Muscle of back (tissue), 11 donors: ENCODE data around the gene SYNPO2. TPM values are rescaled to one million over a fixed set of nuclear protein-coding genes. Genes with fewer than 3 reads are reported as not detected.
A peak's percentile ranks its signal among the peaks of the same experiment; 100 is the strongest.
"Not testable (repeated sequence)": the region's sequence is repeated elsewhere in the genome, so short reads cannot be mapped to it uniquely, and the experiment has no call there.

Experiments used
- DNase-seq, 3 donors: peaks; one replicate each; pipeline versions ENCODE4 v3.0.0 to v3.0.0-alpha.2; 2013
- polyA plus RNA-seq, 10 donors: library from polyadenylated mRNA; unstranded; fragments of 120-200 nt; gene quantifications; one replicate each; pipeline ENCODE4 v1.2.1, GENCODE V29; 2013; ENCODE audit not compliant: insufficient read length in 10 of 10

The SYNPO2 gene
- polyA plus RNA-seq, 10 donors = 62.2 to 193 (median 128) TPM

GRCh38 chr4:119053997-119054396 lies 165.3 kb downstream of the SYNPO2 start:
- no peak for DNase-seq

GRCh38 chr4:119057417-119057816 lies 168.8 kb downstream of the SYNPO2 start:
- no peak for DNase-seq

- DNase-seq = no peak
These were observed 170.6 kb downstream of the SYNPO2 start for GRCh38 chr4:119059221-119059620.

GRCh38 chr4:119067125-119067524 lies 178.5 kb downstream of the SYNPO2 start:
- DNase-seq = not testable (repeated sequence)

- not testable (repeated sequence) for DNase-seq
These were observed 179.2 kb downstream of the SYNPO2 start for GRCh38 chr4:119067670-119068360.

- DNase-seq = no peak
These were observed 179.9 kb downstream of the SYNPO2 start for GRCh38 chr4:119068529-119068962.

- DNase-seq = no peak
These were observed 181.6 kb downstream of the SYNPO2 start for GRCh38 chr4:119070301-119070700.

GRCh38 chr4:119080721-119081541 lies 192.3 kb downstream of the SYNPO2 start:
- no peak for DNase-seq

- no peak for DNase-seq
These were observed 192.8 kb downstream of the SYNPO2 start for GRCh38 chr4:119081542-119081859.

GRCh38 chr4:119081943-119082342 lies 193.3 kb downstream of the SYNPO2 start:
- no peak for DNase-seq

- no peak for DNase-seq
These were observed 194.0 kb downstream of the SYNPO2 start for GRCh38 chr4:119082661-119083060.

- DNase-seq = no peak
These were observed 195.9 kb downstream of the SYNPO2 start for GRCh38 chr4:119084513-119084912.

- no peak for DNase-seq
These were observed 198.5 kb downstream of the SYNPO2 start for GRCh38 chr4:119087121-119087520.

GRCh38 chr4:119087656-119088055 lies 199.0 kb downstream of the SYNPO2 start:
- DNase-seq = no peak

GRCh38 chr4:119093042-119093827 lies 204.6 kb downstream of the SYNPO2 start:
- no peak for DNase-seq

GRCh38 chr4:119097282-119097900 lies 208.7 kb downstream of the SYNPO2 start:
- DNase-seq = no peak

GRCh38 chr4:119098306-119098705 lies 209.7 kb downstream of the SYNPO2 start:
- DNase-seq = no peak

- peak in 2 of 3 donors; percentile 22 to 29 for DNase-seq
These were observed 210.7 kb downstream of the SYNPO2 start for GRCh38 chr4:119099227-119099810.

GRCh38 chr4:119100655-119101054 lies 212.0 kb downstream of the SYNPO2 start:
- DNase-seq = peak in 1 of 3 donors; percentile 7

- DNase-seq = peak in 2 of 3 donors; percentile 21 to 92
These were observed 214.6 kb downstream of the SYNPO2 start for GRCh38 chr4:119103263-119103662.

- DNase-seq = no peak
These were observed 216.1 kb downstream of the SYNPO2 start for GRCh38 chr4:119104644-119105273.
